Epidermal melanocyte (primary cell): ENCODE measurements around the gene MVB12B.

ENCODE experiments used
- DNase-seq: peaks from one replicate; pipeline ENCODE4 v3.0.0; 2011; ENCODE audit warnings: low spot score; ENCODE audit not compliant: insufficient read length

Gene MVB12B

DNA sequence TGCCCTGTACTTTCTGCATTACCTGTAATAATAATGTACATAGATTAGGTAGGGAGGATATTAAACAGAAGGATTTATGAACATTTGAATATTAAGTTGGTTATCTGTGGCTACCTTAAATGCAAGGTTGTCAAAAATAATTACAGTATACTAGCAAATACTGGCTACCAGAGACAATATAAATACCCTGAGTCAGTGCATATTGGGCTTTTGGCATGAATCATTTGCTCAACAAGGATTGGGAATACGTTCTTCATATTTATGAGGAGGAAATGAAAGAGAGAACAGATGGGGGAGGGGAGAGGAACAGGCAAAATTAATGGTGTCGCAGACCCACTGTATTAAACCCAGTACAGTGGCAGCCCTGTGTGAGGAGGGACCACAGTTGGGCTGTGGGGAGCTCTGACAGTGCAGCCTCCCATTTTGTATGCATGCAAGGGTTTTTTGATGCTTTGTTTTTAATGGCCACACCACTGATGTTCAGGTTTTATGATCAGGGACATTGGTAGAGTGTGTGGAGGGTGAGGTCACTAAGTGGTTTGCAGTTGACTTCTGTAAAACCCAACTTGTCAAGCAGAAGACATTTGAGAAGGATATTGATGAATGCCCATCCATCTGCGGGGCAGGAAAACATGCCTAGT lies 56.9 kb downstream of the MVB12B start:
- no peak for DNase-seq

DNA sequence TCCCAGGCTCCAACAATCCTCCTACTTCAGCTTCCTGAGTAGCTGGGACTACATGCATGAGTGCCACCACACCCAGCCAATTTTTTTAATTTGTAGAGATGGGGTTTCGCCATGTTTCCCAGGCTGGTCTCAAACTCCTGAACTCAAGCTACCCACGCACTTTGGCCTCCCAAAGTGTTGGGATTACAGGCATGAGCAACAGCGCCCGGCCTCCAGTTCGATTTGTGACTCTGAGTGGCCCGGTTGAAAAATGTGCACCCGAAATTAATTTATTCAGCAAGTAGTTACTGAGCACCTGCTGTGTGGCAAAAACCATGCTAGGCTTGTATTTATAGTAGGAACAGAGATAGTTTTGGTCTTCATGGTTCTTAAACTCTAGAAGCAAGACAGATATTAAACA lies 58.3 kb downstream of the MVB12B start:
- DNase-seq, result no peak

DNA sequence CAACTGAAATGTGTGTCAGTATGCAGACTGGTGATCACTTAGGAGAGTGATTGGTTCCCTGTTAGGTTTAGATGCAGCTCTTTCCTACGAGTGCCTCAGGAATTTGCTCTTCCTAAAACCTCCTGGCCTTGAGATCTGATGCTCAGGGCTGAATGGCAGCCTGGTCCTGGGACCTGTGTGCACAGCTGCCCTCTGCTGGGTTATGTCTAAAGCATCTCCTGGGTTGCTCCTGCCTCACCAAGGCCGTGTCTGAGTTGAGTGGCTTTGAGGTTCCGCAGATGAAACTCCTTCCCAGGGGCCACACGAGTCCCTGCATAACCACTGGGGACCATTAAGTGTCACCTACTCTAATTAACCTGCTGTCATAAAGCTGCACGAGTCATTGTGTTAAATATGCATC lies 59.5 kb downstream of the MVB12B start:
- DNase-seq, result no peak

DNA sequence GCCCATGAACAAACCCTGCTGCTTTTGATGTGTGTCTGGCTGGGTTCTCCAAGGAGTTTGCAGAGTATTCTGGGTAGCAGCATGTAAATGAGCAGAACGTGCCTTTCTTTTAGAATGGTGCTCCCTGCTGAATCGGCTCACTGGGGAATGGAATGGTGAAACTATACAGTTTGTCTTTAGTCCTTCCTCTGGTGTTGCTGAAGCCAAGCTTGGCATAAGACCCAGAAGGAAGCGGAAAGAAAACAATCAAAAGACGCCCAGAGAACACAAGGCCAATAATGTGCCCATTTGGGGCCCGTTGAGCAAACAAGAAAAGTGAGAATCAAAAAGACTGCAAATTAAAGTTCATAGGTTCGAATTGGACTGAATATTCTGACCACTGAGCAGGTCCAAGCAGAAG lies 60.1 kb downstream of the MVB12B start:
- DNase-seq, result no peak

DNA sequence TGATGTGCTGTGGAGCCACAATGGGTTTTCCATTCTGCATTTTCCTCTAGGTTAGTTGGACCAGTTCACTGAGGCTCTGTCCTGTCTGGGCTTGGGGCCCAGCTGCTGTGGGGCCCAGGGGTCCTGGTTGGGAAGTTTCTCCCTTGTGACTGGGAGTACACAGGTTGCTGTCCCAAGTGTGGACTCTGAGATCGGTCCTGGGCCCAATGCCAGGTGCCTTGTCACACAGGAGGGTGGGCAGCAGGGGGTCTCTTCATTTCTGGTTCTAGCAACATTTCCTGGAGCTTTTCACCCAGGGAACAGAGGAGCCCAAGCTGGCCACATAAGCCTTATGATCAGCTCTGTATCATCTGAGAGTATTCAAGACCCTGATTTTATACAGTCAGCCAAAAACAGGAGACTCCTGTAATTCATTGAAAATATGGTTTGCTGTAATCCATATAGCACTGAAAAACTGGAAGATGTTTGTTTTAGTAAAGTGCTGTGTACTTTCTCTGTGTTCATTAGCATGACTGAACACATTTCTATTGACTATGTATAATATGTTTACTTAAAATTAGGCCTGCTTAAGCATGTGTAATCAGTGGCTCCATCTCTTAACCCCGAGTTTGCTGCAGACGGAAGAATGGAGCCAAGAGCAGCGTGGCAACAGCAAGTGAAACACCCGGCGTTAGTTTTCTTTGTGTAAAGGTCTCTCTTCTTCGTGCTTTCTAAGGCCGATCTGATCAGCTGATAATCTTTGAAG lies 62.5 kb downstream of the MVB12B start:
- no peak for DNase-seq

DNA sequence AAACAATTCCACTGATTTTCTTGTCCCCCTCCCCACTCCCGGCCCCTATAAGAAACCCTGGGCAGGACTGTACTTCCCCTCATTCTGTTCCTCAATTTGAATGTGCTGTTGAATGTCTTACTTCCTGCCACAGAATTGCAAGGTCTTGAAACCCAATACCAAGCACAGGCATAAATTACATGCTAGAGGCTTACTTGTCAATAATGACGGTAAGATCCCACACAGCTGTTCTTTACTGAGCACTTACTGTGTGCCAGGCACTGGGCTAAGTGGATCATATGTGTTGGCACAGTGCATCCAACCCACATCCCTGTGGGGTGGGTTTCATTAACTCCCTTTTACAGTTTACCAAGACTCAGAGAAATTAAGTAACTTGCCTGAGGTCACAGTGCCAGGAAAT lies 63.4 kb downstream of the MVB12B start:
- no peak for DNase-seq

DNA sequence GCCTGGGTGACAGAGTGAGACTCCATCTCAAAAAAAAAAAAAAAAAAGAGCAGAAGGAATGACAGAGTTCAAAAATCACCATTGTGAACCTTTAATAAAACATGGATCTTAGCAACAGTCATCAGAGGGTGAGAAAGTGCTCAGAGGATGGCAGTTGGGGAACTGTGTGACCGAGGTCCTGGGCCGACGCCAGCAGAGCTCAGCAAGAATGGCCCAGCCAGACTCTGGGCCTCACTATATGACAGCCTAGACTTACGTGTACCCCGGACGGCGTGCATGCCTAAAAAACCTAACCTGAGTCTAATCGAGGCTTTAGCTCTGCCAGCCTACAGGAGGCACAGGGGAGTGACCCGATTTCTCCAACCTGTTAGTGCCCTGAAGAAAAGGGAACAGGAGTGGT lies 64.3 kb downstream of the MVB12B start:
- no peak for DNase-seq

DNA sequence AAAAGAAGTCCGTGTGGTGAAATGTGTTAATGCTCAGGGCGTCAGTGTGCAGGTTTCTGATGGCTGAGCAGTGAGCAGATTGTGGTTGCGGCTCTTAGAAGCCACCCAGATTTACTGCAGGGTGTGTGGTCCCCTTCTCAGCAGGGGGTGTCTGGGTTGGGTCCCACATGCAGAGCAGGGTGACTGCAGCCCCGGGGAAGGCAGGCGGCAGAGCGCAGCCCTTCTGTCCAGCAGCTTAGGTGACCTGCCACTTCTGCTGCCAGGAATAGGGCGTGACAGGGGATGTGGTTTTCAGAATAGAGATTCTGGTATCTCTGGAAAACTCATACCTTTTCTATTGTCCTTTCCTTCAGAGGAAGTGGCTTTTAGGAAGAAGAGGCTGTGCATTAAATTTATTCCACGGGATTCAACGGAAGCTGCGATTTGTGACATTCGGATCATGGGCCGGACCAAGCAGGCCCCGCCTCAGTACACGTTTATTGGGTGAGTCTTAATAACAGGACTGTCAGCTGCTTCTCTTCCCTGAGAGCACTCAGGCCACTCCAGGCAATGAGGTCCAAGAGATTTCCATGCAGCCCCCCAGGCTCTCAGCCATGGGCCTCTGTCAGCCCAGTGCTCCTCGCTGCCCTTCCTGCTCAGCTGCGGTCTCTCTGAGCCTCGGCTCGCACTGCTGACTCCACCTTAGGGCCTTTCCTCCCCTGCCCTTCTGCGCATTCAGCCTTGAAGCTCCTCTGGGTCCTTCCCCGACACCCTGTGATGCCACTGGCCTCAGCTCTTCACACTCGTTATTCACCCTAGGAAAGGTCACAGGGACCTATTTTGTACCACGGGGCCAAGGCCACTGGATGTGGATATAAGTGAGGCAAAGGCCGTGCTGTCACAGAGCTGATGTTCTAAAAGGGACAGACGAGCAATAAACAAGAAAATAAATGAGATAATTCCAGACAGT lies 65.4 kb downstream of the MVB12B start:
- no peak for DNase-seq

DNA sequence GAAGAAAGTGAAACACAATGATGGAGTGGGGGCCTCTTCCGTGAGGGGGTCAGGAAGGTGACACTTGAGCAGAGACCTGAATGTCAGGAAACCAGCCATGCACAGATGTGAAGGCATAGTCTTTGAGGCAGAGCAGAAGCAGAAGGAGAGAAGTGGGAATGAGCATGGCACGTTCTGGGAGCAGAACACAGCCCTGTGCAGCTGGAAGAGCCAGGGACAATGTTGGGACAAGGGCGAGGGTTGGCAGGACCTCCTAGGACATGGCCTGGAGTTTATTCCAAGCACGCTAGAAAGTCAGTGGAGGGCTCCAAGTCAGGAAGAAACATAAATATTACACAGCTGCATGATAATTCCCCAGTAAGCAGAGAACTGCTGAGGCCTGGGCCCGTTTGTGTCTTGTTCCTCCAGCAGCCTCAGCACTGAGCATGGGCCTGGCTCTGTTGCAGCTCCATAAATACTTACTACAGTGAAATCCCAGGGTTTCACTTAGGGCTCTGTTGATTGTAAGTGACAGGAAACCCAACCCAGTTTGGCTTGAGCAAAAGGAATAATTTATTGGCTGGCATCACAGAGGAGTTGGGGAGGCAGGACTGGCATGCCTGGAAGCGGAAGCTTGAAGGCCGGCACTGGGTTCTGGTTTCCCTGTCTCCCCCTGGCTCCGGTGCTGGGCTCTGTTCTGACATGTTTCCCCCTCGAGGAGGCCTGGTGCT lies 66.2 kb downstream of the MVB12B start:
- DNase-seq, result no peak

DNA sequence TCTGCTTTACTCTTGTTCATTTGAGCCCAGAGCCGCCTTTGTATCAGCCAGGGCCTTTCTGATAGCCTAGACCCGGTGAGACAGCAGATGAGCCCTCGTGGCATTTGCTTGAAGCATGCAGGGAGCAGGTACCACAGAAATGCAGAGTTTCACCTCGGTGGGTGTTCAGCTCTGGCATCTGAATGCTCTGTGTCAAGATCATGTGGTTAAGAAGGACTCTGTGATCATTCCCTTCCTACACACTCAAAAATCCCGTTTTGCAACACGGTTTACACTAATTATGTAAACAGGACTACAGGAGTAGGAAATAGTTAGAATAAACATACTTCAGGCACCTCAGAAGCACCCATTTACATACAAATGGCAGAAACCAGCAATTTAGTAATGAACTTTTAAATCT lies 67.2 kb downstream of the MVB12B start:
- no peak for DNase-seq

DNA sequence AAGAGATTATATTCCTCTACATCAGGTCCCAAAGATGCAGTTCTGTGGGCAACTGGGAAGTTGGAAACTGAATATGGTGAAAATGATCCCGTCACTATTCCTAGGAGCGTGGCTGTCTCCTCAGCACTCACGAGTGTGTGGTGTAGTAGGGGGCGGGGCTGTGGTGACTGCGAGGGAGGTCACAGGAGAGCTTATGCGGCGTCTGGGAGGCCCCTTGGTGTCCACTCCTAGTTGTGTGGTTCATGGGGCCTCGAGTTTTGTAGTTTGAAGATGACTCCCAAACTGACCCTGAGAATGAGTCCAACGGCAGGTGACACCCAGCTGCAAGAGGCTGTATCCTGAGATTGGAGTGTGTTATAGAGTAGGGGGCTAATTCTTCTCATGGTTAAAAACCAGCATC lies 68.2 kb downstream of the MVB12B start:
- DNase-seq, result no peak

DNA sequence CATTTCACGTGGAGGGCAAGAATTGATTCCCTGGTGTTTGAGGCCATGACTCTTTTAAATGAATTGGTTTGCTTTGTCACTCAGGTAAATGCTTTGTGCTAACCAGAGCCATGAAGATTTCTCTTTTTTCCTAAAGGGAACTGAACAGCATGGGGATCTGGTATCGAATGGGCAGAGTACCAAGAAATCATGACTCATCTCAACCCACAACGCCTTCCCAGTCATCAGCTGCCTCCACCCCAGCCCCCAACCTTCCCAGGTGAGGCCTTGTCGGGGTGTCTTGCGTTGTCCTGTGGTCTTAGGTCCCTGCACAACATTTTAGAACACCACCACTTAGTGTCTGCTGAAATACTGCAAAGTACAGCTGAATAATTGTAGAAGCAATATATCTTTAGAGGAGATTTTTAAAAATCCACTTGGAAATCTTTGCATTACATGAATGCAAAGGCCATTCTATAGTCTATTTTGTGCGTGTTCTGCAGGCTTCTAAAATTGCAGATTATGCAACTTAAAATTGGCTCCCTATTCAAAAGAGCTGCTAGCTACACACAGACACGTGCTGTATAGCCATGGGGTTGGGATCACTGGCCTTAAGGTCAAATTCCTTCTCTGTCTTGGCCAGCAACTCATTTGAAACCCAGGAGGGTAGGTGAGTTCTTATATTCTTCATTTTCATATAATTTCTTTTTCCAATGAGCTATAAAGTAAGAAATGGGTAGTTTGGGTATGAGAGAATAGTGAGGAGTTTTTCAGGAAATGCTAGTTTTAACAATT lies 69.0 kb downstream of the MVB12B start:
- DNase-seq, result no peak

DNA sequence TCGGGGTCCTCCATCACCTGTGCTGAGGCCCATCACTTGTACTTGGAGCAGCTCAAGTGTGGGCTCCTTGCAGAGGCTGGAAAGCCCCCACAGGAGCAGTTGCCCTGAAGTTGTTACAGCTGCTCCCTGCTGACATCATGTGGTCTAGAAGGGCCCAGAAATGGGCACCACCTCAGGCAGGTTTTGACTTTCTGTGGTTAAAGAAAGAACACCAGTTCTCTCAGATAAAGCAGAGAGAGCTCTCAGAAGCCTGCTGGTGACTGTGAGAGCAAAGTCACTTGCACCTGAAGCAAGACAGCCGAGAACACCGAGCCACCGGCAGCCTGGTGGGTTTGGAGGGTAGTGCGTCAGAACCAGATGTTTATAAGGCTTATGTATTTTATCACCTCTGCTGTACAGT lies 70.4 kb downstream of the MVB12B start:
- no peak for DNase-seq

DNA sequence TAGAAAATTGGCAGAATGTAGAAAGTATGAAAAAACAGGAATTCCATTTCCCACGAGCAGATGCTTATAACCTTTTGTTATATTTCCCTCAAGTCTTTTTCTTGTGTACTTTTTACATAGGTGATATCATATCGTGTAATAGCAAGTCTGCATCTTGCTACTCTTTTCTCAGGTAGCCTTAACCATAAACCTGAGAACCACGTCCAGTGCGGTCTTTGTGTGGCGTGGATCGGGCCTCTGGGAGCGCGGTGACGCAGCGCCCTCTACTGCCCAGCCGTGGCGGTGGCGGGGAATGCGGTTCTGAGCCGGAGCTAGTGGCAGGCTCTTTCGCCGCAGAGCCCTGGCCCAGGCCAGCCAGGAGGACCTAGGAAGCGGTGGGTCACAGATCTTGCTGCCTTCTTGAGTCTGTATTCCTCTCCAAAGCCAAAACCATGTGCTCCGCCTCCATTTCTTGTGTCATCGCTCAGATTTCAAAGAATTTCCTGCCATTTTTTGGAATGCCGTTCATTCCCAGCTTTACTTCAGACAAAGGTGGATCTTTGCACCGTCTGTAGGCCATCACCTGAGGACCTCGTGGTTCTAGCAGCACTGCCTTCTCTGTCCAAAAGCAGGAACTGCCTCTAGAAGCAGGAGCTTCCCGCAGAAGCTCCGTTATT lies 71.9 kb downstream of the MVB12B start:
- peak; percentile 46 for DNase-seq

DNA sequence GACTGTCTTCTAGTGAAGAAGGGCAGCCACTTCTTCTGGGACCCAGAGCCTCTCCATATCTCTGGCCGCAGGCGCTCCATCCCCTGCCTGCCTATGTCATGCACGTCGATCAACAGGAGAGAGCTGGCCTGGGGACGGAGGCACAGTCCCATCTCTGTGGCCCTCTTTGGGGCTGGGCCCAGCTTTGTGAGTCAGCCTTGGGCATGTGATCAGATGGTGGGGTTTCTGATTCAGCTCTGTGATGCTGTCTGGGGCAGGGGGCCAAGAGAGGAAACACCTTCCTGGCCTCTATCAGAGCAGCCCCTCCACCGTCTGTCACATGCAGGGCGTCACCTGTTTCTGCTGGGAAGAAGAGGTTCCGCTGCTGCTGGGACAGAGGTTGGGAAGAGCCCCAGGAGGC lies 72.6 kb downstream of the MVB12B start:
- no peak for DNase-seq

DNA sequence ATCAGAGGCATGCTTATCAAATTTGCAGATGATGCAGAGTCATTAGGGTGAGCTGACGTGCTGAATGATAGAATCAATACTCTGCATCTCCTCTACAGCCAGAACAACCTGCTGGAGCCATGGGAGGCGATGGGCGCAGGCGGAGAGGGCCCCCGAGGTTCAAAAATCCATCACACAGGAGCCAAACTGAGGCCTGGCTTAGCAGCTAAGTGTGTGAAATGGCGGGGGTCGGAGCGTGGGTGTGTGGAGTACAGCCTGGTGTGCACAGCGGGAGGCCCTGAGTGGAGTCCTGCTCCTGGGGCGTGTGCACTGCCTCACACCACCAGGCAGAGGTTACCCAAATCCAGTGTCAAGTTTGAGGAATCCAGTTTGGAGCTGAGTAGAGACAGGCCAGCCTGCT lies 73.2 kb downstream of the MVB12B start:
- no peak for DNase-seq

DNA sequence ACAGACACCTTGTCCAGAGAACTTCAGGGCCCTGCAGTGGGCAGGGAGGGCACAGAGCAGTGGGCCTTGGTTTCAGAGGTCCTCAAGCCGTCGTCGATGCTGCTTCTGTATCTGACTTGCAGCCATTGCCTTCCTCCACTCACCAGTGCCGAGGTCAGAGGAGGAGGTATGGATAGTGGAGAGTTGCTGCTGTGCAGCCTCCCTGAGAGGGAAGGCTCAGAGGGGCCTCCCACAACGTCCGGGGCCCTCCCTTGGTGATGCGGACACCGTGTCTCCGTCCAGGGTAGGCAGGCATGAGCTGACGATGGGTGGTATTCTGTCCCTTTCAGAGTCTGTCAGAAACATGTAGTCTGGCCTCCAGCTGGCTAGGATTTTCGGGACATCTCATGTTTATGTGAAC lies 73.9 kb downstream of the MVB12B start:
- no peak for DNase-seq

DNA sequence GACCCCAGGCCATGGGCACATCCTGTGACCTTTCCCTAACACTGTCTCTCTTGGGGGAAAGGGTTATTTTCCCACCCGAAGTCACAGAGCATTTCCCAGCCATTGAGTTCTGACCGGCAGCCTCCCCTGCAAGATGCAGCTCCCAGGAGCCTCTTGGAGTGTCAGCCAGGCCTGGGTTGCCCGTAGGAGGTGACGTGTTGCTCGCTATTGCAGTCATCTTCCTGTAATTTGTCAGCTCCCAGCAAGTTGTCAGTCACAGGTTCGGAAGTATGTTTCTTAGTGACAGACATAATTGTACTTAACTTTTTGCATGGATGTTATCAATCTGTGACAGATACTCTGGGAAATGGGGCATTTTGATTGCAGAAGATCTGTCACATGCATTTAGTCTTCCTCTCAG lies 74.5 kb downstream of the MVB12B start:
- no peak for DNase-seq

DNA sequence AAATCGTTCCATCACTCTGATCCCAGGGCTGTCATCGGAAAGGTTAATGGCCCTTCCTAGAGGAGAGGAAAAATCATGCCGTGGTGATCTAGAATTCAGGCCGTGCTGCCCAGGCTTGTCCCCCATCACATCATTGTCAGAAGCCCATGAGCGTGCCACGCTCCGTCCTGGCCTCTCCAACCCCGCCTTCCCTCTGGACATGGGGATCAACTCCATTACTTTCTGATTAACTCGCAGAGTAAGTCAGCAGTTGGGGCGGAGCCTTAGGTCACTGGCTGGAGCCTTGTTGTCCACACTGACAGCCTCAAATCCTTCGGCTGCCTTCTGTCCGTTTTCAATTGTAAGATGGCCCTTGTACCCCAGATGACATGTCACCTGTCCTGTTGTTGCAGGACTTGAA lies 75.0 kb downstream of the MVB12B start:
- no peak for DNase-seq

DNA sequence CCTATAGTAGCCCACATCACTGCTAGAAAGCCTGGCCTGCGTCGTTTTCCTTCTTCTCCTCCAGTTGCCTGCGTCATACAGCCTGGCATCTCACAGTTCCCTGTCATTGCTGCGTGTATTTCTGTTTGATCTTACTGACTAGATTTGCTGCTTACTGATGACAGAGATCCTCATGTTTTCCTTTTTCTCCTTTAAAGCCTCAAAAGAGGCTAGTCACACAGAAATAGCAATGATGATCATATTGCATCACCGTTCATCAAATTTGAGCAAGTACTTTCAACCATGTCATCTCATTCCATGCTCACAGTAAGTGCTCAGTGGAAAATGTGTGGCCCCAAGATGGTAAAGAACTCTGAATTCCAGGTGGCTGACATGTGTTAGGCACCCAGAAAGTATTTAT lies 76.8 kb downstream of the MVB12B start:
- DNase-seq, result no peak
